Dendritic cell treated with granulocyte-macrophage colony-stimulating factor and Interleukin-4, amounts not matched to agents 40 ng/mL and 50 ng/mL, for 4 days (primary cell): ENCODE measurements around the gene KCTD7.
A peak's percentile ranks its signal among the peaks of the same experiment; 100 is the strongest.
"Not testable (repeated sequence)": the region's sequence is repeated elsewhere in the genome, so short reads cannot be mapped to it uniquely, and the experiment has no call there.

Experiments used
- H3K27ac Mint-ChIP-seq: one replicate; pipeline ENCODE4 v1.8.0; 2022; ENCODE audit warnings: mild to moderate bottlenecking, mixed read lengths
- H3K27me3 Mint-ChIP-seq: one replicate; pipeline ENCODE4 v1.8.0; 2022; ENCODE audit warnings: mild to moderate bottlenecking, mixed read lengths
- H3K36me3 Mint-ChIP-seq: one replicate; pipeline ENCODE4 v1.8.0; 2022; ENCODE audit warnings: low read depth, mixed read lengths
- H3K4me1 Mint-ChIP-seq: one replicate; pipeline ENCODE4 v1.8.0; 2022; ENCODE audit warnings: low read depth, mixed read lengths
- H3K4me3 Mint-ChIP-seq: one replicate; pipeline ENCODE4 v1.8.0; 2022; ENCODE audit warnings: mild to moderate bottlenecking, moderate library complexity, mixed read lengths
- H3K9me3 Mint-ChIP-seq: one replicate; pipeline ENCODE4 v1.8.0; 2022; ENCODE audit warnings: mixed read lengths
- intact Hi-C: fragments of 100-400 bp; cut with micrococcal nuclease; formaldehyde crosslinking; loops from one replicate; pipeline ENCODE4 v1.15.0; 2022

Gene KCTD7

GRCh38 chr7:66628361-66629221 is at the start of gene KCTD7:
Gene KCTD7 (plus strand): TSS chr7:66628881. CDS start chr7:66629065, 184 bp downstream.
- no peaks in the 10 kb centered on the region for H3K9me3 Mint-ChIP-seq
- peaks cover 53% of the 10 kb centered on the region for H3K4me1 Mint-ChIP-seq
- H3K4me3 Mint-ChIP-seq = peak within 1 kb of the TSS; percentile 85
- H3K27ac Mint-ChIP-seq = peak within 1 kb of the TSS; percentile 98
- intact Hi-C loops = loop anchor here (1.0 kb wide), 3 partner anchors 26 to 54 kb away; no protein-coding TSS in a partner anchor
- H3K36me3 Mint-ChIP-seq = peaks cover 30% of the 10 kb centered on the region
- H3K27me3 Mint-ChIP-seq = peaks cover 20% of the 10 kb centered on the region

DNA sequence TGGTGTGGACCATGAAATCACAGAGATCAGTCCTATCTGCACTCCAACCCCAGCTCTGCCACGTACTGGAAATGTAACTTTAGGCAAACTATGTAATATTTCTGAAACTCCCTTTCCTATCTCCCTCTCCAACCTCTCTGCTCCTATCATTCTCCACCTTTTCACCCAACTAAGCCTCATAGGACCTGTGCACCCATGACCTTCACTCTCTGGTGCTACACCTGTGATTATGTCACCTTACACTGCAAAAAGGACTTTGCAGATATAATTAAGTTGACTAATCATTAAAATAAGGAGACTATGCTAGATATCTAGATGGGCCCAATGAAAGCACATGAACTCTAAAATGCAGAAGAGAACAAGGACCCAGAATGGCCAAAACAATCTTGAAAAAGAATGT is 48.3 kb upstream of the KCTD7 start:
- H3K9me3 Mint-ChIP-seq, H3K27ac Mint-ChIP-seq, H3K4me3 Mint-ChIP-seq, H3K27me3 Mint-ChIP-seq, intact Hi-C loops: not testable (repeated sequence)
- H3K36me3 Mint-ChIP-seq = peaks cover 71% of the 10 kb centered on the region
- H3K4me1 Mint-ChIP-seq = peaks cover 35% of the 10 kb centered on the region

GRCh38 chr7:66582816-66583489 is 45.7 kb upstream of the KCTD7 start:
- H3K27ac Mint-ChIP-seq, H3K4me3 Mint-ChIP-seq, intact Hi-C loops, H3K9me3 Mint-ChIP-seq, H3K27me3 Mint-ChIP-seq: not testable (repeated sequence)
- Mint-ChIP-seq H3K4me1 (peaks cover 32% of the 10 kb centered on the region), H3K36me3 (peaks cover 61% of the 10 kb centered on the region)

DNA sequence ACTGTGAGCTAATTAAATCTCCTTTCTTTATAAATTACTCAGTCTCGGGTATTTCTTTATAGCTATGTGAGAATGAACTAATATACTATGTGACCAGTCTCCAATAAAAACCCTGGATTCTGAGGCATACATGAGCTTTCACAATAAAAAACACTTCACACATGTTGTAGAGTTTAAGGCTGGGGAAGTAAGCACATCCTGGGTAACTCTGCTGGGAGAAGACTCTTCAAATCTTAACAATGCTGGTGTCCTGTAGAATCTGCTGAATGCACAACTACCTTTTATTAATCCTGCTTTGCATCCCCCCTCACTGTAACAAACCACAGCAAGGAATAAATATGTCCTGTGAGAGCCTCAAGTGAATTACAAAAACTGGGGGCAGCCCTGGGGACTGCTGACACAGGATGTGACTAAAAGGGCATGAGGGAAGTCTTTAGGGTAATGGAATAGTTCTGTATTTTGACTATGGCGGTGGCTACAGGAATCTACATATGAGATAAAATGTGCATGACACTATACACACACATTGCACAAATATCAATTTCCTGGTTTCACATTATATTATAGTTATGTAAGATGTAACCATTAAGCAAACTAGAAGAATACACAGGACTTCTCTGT is 45.1 kb upstream of the KCTD7 start:
- Mint-ChIP-seq H3K36me3 (peaks cover 61% of the 10 kb centered on the region), H3K4me3 (no peak overlapping the region), H3K4me1 (peaks cover 31% of the 10 kb centered on the region), H3K27ac (no peak overlapping the region), H3K27me3 (no peaks in the 10 kb centered on the region), H3K9me3 (no peaks in the 10 kb centered on the region)
- intact Hi-C loops = no loop called here

GRCh38 chr7:66586181-66586580 is 42.5 kb upstream of the KCTD7 start:
- no peaks in the 10 kb centered on the region for H3K9me3 Mint-ChIP-seq
- peaks cover 67% of the 10 kb centered on the region for H3K36me3 Mint-ChIP-seq
- no peak overlapping the region for H3K4me3 Mint-ChIP-seq
- H3K27ac Mint-ChIP-seq = no peak overlapping the region
- H3K4me1 Mint-ChIP-seq = peaks cover 47% of the 10 kb centered on the region
- intact Hi-C loops = no loop called here
- H3K27me3 Mint-ChIP-seq = no peaks in the 10 kb centered on the region

GRCh38 chr7:66588226-66588625 is 40.5 kb upstream of the KCTD7 start:
- H3K9me3 Mint-ChIP-seq, H3K4me3 Mint-ChIP-seq, H3K27me3 Mint-ChIP-seq, H3K27ac Mint-ChIP-seq, intact Hi-C loops: not testable (repeated sequence)
- peaks cover 59% of the 10 kb centered on the region for H3K36me3 Mint-ChIP-seq
- H3K4me1 Mint-ChIP-seq = peaks cover 57% of the 10 kb centered on the region

GRCh38 chr7:66588856-66589570 is 39.7 kb upstream of the KCTD7 start:
- H3K4me3 Mint-ChIP-seq, H3K27me3 Mint-ChIP-seq, H3K9me3 Mint-ChIP-seq, H3K27ac Mint-ChIP-seq, intact Hi-C loops: not testable (repeated sequence)
- H3K4me1 Mint-ChIP-seq = peaks cover 54% of the 10 kb centered on the region
- H3K36me3 Mint-ChIP-seq = peaks cover 51% of the 10 kb centered on the region

DNA sequence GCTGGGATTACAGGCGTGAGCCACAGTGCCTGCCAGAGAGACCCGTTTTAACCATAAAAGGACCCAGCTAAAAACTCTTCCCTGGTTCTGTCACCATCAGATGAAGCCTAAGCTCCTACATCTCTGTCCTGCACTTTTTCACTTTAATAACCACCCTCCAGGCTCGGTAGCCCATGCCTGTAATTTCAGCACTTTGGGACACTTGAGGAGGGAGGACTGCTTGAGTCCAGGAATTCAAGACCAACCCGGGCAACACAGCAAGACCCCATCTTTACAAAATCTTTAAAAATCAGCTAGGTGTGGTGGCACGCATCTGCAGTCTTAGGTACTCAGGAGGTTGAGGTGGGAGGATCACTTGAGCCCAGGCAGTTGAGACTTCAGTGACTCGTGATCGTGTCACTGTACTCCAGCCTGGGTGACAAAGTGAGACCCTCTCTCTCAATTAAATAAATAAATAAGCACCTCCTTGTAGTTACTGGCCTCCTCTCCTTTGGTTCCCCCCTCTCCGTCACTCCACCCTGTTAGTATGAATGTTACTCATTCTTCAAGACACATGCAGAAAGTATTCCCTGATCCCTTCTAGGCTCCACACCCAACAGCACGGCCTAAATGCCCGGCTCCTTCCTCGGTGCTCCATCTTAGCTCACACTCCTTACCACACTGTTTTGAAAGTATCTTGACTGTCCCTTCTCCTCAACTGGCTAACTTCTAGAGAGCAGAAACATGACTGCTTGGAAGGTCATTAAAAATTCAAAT is 38.2 kb upstream of the KCTD7 start:
- intact Hi-C loops = loop anchor here (5.0 kb wide), 1 partner anchor 98 kb away; no protein-coding TSS in a partner anchor
- peak overlapping the region; percentile 93 for H3K27ac Mint-ChIP-seq
- peaks cover 48% of the 10 kb centered on the region for H3K4me1 Mint-ChIP-seq

DNA sequence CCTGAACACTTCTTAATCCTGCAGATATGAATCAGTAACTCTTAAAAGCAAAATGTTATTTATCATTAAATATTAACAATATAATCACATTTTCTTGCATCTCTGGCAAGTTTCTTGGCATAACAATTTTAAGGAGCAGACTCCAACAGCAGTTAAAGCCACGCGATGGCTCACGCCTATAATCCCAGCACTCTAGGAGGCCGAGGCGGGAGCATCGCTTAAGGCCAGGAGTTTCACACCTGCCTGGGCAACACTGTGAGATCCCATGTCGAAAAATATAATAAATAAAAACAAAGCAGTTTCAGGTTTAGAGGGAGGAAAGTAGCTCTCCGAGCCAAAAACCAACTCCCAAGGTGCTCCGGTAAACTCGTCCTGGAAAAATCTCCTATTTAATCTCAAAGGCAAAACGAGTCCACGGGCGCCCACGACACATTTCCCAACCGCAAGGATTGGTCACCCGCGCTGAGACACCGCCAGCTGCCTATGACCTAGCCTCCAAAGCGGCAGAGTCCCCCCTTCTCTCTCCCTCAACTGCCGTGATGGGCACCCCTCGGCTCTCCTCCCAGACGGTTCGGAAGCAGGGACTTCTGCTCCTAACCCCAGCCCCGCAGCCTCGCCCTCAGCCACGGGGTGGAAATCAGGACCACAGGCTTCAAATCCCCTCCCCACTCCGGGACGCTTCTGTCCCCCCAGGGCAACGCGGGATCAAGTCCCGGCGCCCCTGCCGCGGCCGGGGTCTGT is 37.5 kb upstream of the KCTD7 start:
- H3K27me3 Mint-ChIP-seq, H3K9me3 Mint-ChIP-seq: not testable (repeated sequence)
- intact Hi-C loops = loop anchor here (5.0 kb wide), 1 partner anchor 99 kb away; no protein-coding TSS in a partner anchor
- peaks cover 44% of the 10 kb centered on the region for H3K36me3 Mint-ChIP-seq
- H3K4me1 Mint-ChIP-seq = peaks cover 48% of the 10 kb centered on the region
- peak overlapping the region; percentile 87 for H3K4me3 Mint-ChIP-seq
- peak overlapping the region; percentile 93 for H3K27ac Mint-ChIP-seq

More for the DNA sequence above, 38.2 kb upstream of the KCTD7 start:
- not testable (repeated sequence) for H3K27me3 Mint-ChIP-seq, H3K9me3 Mint-ChIP-seq
- peak overlapping the region; percentile 52 for H3K4me3 Mint-ChIP-seq
- H3K36me3 Mint-ChIP-seq = peaks cover 44% of the 10 kb centered on the region

GRCh38 chr7:66591799-66592596 is 36.7 kb upstream of the KCTD7 start:
- Mint-ChIP-seq H3K27ac (peak overlapping the region; percentile 93), H3K9me3 (no peaks in the 10 kb centered on the region), H3K4me1 (peaks cover 42% of the 10 kb centered on the region), H3K4me3 (peak overlapping the region; percentile 87), H3K36me3 (peaks cover 37% of the 10 kb centered on the region), H3K27me3 (peaks cover 7% of the 10 kb centered on the region)
- intact Hi-C loops = loop anchor here (1.0 to 5.0 kb wide), 4 partner anchors 36 to 100 kb away; partner anchors contain the start of gene KCTD7

GRCh38 chr7:66592597-66593146 is 36.0 kb upstream of the KCTD7 start:
- H3K4me3 Mint-ChIP-seq = peak overlapping the region; percentile 87
- H3K4me1 Mint-ChIP-seq = peaks cover 42% of the 10 kb centered on the region
- H3K36me3 Mint-ChIP-seq = peaks cover 31% of the 10 kb centered on the region
- H3K27ac Mint-ChIP-seq = peak overlapping the region; percentile 93
- not testable (repeated sequence) for H3K9me3 Mint-ChIP-seq, H3K27me3 Mint-ChIP-seq
- intact Hi-C loops = loop anchor here (1.0 to 5.0 kb wide), 4 partner anchors 36 to 100 kb away; partner anchors contain the start of gene KCTD7
